ENCODE data around the gene SLC17A8. TPM values are rescaled to one million over a fixed set of nuclear protein-coding genes. Genes with fewer than 3 reads are reported as not detected.
"Not testable (repeated sequence)": the region's sequence is repeated elsewhere in the genome, so short reads cannot be mapped to it uniquely, and the experiment has no call there.

SLC17A8 gene
- polyA plus RNA-seq, 3 donors: not detected

DNA sequence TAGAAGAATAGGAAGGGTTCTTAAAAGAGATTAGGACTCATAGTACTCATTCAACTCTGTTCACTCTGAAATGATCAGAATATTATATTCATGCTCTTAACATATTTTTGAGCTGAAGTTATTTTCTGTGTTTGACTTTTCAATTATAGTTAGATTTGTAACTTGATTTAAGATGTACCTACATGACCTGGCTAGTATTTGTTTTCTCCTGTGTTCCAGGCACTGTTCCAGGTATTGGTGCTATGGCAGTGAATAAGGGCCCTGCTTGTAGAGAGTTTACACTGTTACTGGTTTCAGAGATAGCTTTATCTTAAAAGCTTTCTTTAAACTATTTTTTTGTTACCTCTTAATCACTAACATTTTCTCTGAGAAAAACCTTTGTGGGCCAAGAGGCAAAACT is 19.1 kb upstream of the SLC17A8 start:
- Histone ChIP-seq H3K4me1 (ENCODE audit: control insufficient read depth in 1 of 2, insufficient read depth in 2 of 2, low read length in 2 of 2) (no peaks in the 10 kb centered on the region), H3K79me2 (ENCODE audit: insufficient read depth, low read length) (no peaks in the 10 kb centered on the region), H3K27me3 (ENCODE audit: control insufficient read depth in 2 of 2, insufficient read depth in 2 of 2, low read length in 2 of 2) (no peaks in the 10 kb centered on the region), H3K4me3 (replicated peaks in 1 of 3; ENCODE audit: low read depth in 2 of 3, low read length in 3 of 3) (no peak overlapping the region), H3K36me3 (replicated peaks in 1 of 2; ENCODE audit: control insufficient read depth in 1 of 2, insufficient read depth in 2 of 2, low read length in 2 of 2) (peaks cover 76 to 87% of the 10 kb centered on the region in 2 donors), H4K20me1 (ENCODE audit: insufficient read depth, low read length) (no peaks in the 10 kb centered on the region), H3K4me2 (replicated peaks; ENCODE audit: extremely low read depth, low read length, poor library complexity, severe bottlenecking) (no peak overlapping the region), H2AFZ (ENCODE audit: insufficient read depth, low read depth, low read length, poor library complexity, severe bottlenecking) (no peak overlapping the region), H3K9ac (ENCODE audit: insufficient read depth, low read length, poor library complexity, severe bottlenecking) (no peak overlapping the region), H3K27ac (ENCODE audit: low read depth in 1 of 2, low read length in 2 of 2) (no peak overlapping the region), H3K9me3 (replicated peaks in 1 of 2; ENCODE audit: control insufficient read depth in 1 of 2, insufficient read depth in 1 of 2, low read length in 2 of 2) (no peaks in the 10 kb centered on the region)
- peaks cover 0 to 2% (median 0%) of the 10 kb centered on the region in 7 donors for H3K9me3 Mint-ChIP-seq
- intact Hi-C loops (cut with micrococcal nuclease): no loop called here
- H3K27ac Mint-ChIP-seq: no peak overlapping the region
- H3K36me3 Mint-ChIP-seq: peaks cover 61 to 76% of the 10 kb centered on the region in 2 donors
- H3K4me1 Mint-ChIP-seq: no peaks in the 10 kb centered on the region
- no peak overlapping the region for H3K4me3 Mint-ChIP-seq
- TF ChIP-seq, protein P1, sequence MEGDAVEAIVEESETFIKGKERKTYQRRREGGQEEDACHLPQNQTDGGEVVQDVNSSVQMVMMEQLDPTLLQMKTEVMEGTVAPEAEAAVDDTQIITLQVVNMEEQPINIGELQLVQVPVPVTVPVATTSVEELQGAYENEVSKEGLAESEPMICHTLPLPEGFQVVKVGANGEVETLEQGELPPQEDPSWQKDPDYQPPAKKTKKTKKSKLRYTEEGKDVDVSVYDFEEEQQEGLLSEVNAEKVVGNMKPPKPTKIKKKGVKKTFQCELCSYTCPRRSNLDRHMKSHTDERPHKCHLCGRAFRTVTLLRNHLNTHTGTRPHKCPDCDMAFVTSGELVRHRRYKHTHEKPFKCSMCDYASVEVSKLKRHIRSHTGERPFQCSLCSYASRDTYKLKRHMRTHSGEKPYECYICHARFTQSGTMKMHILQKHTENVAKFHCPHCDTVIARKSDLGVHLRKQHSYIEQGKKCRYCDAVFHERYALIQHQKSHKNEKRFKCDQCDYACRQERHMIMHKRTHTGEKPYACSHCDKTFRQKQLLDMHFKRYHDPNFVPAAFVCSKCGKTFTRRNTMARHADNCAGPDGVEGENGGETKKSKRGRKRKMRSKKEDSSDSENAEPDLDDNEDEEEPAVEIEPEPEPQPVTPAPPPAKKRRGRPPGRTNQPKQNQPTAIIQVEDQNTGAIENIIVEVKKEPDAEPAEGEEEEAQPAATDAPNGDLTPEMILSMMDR (IDR thresholded peaks at IDR 0.05): no peak
- DNase-seq: no peak
- H3K27me3 Mint-ChIP-seq (ENCODE audit: low read depth in 3 of 3): no peaks in the 10 kb centered on the region

DNA sequence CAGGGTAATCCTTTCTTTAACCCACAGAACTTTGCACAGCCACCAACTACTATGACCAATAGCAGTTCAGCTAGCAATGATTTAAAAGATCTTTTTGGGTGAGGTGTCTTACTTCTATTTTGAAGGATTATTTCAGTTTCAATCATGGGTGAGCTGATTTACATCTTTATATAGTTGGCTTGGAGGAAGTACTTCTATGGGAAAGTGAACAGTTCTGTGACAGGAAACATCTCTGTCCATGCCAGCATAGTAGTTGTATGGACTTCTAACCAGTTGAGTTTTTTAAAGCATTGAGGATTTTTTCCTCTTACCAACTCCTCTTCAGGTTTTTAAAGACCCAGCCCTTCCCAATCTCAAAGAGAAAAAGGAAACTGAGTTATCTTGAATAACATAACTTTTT is 17.8 kb upstream of the SLC17A8 start:
- peaks cover 0 to 2% (median 0%) of the 10 kb centered on the region in 7 donors for H3K9me3 Mint-ChIP-seq
- H3K27ac ChIP-seq (ENCODE audit: low read depth in 1 of 2, low read length in 2 of 2): no peak overlapping the region
- no peak overlapping the region for H3K9ac ChIP-seq (ENCODE audit: insufficient read depth, low read length, poor library complexity, severe bottlenecking)
- no peaks in the 10 kb centered on the region for H3K9me3 ChIP-seq (replicated peaks in 1 of 2; ENCODE audit: control insufficient read depth in 1 of 2, insufficient read depth in 1 of 2, low read length in 2 of 2)
- TF ChIP-seq, protein P1 (IDR thresholded peaks at IDR 0.05): no peak
- H3K4me2 ChIP-seq (replicated peaks; ENCODE audit: extremely low read depth, low read length, poor library complexity, severe bottlenecking): no peak overlapping the region
- intact Hi-C loops (cut with micrococcal nuclease): no loop called here
- no peaks in the 10 kb centered on the region for H3K4me1 Mint-ChIP-seq
- H3K27ac Mint-ChIP-seq: peak overlapping the region in 1 of 7 donors; percentile 12
- no peaks in the 10 kb centered on the region for H3K79me2 ChIP-seq (ENCODE audit: insufficient read depth, low read length)
- no peak overlapping the region for H2AFZ ChIP-seq (ENCODE audit: insufficient read depth, low read depth, low read length, poor library complexity, severe bottlenecking)
- H3K36me3 Mint-ChIP-seq: peaks cover 49 to 65% of the 10 kb centered on the region in 2 donors
- H3K4me3 ChIP-seq (replicated peaks in 1 of 3; ENCODE audit: low read depth in 2 of 3, low read length in 3 of 3): no peak overlapping the region
- H3K4me3 Mint-ChIP-seq: no peak overlapping the region
- no peaks in the 10 kb centered on the region for H4K20me1 ChIP-seq (ENCODE audit: insufficient read depth, low read length)
- H3K27me3 Mint-ChIP-seq (ENCODE audit: low read depth in 3 of 3): peaks cover 0 to 2% (median 0%) of the 10 kb centered on the region in 3 donors
- no peaks in the 10 kb centered on the region for H3K27me3 ChIP-seq (ENCODE audit: control insufficient read depth in 2 of 2, insufficient read depth in 2 of 2, low read length in 2 of 2)
- DNase-seq: no peak
- H3K4me1 ChIP-seq (ENCODE audit: control insufficient read depth in 1 of 2, insufficient read depth in 2 of 2, low read length in 2 of 2): no peaks in the 10 kb centered on the region
- peaks cover 65 to 73% of the 10 kb centered on the region in 2 donors for H3K36me3 ChIP-seq (replicated peaks in 1 of 2; ENCODE audit: control insufficient read depth in 1 of 2, insufficient read depth in 2 of 2, low read length in 2 of 2)

DNA sequence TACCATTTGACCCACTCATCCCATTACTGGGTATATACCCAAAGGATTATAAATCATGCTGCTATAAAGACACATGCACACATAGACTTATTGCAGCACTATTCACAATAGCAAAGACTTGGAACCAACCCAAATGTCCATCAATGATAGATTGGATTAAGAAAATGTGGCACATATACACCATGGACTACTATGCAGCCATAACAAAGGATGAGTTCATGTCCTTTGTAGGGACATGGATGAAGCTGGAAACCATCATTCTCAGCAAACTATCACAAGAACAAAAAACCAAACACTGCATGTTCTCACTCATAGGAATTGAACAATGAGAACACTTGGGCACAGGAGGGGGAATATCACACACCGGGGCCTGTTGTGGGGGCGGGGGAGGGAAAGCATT is 14.0 kb upstream of the SLC17A8 start:
- H3K27ac Mint-ChIP-seq; H3K4me3 ChIP-seq (replicated peaks in 1 of 3; ENCODE audit: low read depth in 2 of 3, low read length in 3 of 3); H3K4me2 ChIP-seq (replicated peaks; ENCODE audit: extremely low read depth, low read length, poor library complexity, severe bottlenecking); H3K27me3 Mint-ChIP-seq (ENCODE audit: low read depth in 3 of 3); H3K79me2 ChIP-seq (ENCODE audit: insufficient read depth, low read length); DNase-seq; H3K4me1 Mint-ChIP-seq; H2AFZ ChIP-seq (ENCODE audit: insufficient read depth, low read depth, low read length, poor library complexity, severe bottlenecking); H3K27ac ChIP-seq (ENCODE audit: low read depth in 1 of 2, low read length in 2 of 2); H3K4me3 Mint-ChIP-seq; H3K9ac ChIP-seq (ENCODE audit: insufficient read depth, low read length, poor library complexity, severe bottlenecking); H3K9me3 Mint-ChIP-seq; H3K9me3 ChIP-seq (replicated peaks in 1 of 2; ENCODE audit: control insufficient read depth in 1 of 2, insufficient read depth in 1 of 2, low read length in 2 of 2); H3K27me3 ChIP-seq (ENCODE audit: control insufficient read depth in 2 of 2, insufficient read depth in 2 of 2, low read length in 2 of 2); H3K4me1 ChIP-seq (ENCODE audit: control insufficient read depth in 1 of 2, insufficient read depth in 2 of 2, low read length in 2 of 2); intact Hi-C loops (cut with micrococcal nuclease); H4K20me1 ChIP-seq (ENCODE audit: insufficient read depth, low read length): not testable (repeated sequence)
- no CpG with 5 or more reads among the region's 2 CpGs for WGBS (ENCODE audit: insufficient coverage)
- peaks cover 29 to 35% of the 10 kb centered on the region in 2 donors for H3K36me3 ChIP-seq (replicated peaks in 1 of 2; ENCODE audit: control insufficient read depth in 1 of 2, insufficient read depth in 2 of 2, low read length in 2 of 2)
- H3K36me3 Mint-ChIP-seq: peaks cover 14 to 28% of the 10 kb centered on the region in 2 donors

Data from CD14-positive monocyte (primary cell).